Cardiac muscle cell (in vitro differentiated cells and primary cell): ENCODE measurements around the gene PLCG1. TPM values are rescaled to one million over a fixed set of nuclear protein-coding genes. Genes with fewer than 3 reads are reported as not detected.

Source experiments
- DNase-seq, 2 donors: peaks; one replicate each; pipeline versions ENCODE4 v3.0.0 to v3.0.0-alpha.2; 2010 to 2017; ENCODE audit warnings: low read depth in 1 of 2, low spot score in 1 of 2
- H3K27ac ChIP-seq: fragments of 200-600 bp; sonication (generic); 2 replicates; pipeline ENCODE4 v1.5.1; 2016
- H3K27me3 ChIP-seq: fragments of 200-600 bp; sonication (generic); 2 replicates; pipeline ENCODE4 v1.6.0; 2016; ENCODE audit warnings: control low read depth
- H3K36me3 ChIP-seq: fragments of 200-600 bp; sonication (generic); 2 replicates; pipeline ENCODE4 v1.5.1; 2016; ENCODE audit warnings: control low read depth
- H3K4me1 ChIP-seq: fragments of 200-600 bp; sonication (generic); 2 replicates; pipeline ENCODE4 v1.8.1; 2017; ENCODE audit warnings: low read depth, mild to moderate bottlenecking, mixed run types
- H3K4me3 ChIP-seq: fragments of 200-600 bp; sonication (generic); 2 replicates; pipeline ENCODE4 v1.5.1; 2016; ENCODE audit warnings: mild to moderate bottlenecking
- H3K9me3 ChIP-seq: fragments of 200-600 bp; sonication (generic); 2 replicates; pipeline ENCODE4 v1.5.1; 2017; ENCODE audit warnings: low read depth, mild to moderate bottlenecking, control low read depth
- polyA plus RNA-seq: library from polyadenylated mRNA; unstranded; fragments of >200 nt; fragmentation: Nextera tagmentation; extraction: Ambion mirVana; gene quantifications from 2 replicates; pipeline ENCODE4 v1.2.1, GENCODE V29; 2016
- total RNA-seq: library from RNA; depleted of rRNA; stranded (reverse); fragments of >200 nt; gene quantifications from 2 replicates; pipeline ENCODE4 v1.2.3, GENCODE V29; 2016
- TF ChIP-seq, protein P1 (sequence below): IDR thresholded peaks from 2 replicates; pipeline ENCODE4 v1.5.1; 2012; ENCODE audit warnings: low read depth, mild to moderate bottlenecking, low read length

PLCG1 gene
- total and polyA plus RNA-seq, 2 experiments from 2014 or later: 43.7 to 87.6 TPM

- no peaks in the 10 kb centered on the region for H3K36me3 ChIP-seq
- no peak for DNase-seq
- no peak overlapping the region for H3K27ac ChIP-seq
- H3K9me3 ChIP-seq: no peaks in the 10 kb centered on the region
- no peaks in the 10 kb centered on the region for H3K27me3 ChIP-seq
- H3K4me1 ChIP-seq: no peaks in the 10 kb centered on the region
- TF ChIP-seq, protein P1, sequence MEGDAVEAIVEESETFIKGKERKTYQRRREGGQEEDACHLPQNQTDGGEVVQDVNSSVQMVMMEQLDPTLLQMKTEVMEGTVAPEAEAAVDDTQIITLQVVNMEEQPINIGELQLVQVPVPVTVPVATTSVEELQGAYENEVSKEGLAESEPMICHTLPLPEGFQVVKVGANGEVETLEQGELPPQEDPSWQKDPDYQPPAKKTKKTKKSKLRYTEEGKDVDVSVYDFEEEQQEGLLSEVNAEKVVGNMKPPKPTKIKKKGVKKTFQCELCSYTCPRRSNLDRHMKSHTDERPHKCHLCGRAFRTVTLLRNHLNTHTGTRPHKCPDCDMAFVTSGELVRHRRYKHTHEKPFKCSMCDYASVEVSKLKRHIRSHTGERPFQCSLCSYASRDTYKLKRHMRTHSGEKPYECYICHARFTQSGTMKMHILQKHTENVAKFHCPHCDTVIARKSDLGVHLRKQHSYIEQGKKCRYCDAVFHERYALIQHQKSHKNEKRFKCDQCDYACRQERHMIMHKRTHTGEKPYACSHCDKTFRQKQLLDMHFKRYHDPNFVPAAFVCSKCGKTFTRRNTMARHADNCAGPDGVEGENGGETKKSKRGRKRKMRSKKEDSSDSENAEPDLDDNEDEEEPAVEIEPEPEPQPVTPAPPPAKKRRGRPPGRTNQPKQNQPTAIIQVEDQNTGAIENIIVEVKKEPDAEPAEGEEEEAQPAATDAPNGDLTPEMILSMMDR: no peak
- no peak overlapping the region for H3K4me3 ChIP-seq
Observed at GRCh38 chr20:41187668-41188067, 50.3 kb downstream of the PLCG1 start.

GRCh38 chr20:41191562-41192500 is 54.5 kb downstream of the PLCG1 start:
- Histone ChIP-seq H3K36me3 (no peaks in the 10 kb centered on the region), H3K27me3 (no peaks in the 10 kb centered on the region), H3K27ac (no peak overlapping the region), H3K9me3 (no peaks in the 10 kb centered on the region), H3K4me3 (no peak overlapping the region), H3K4me1 (no peaks in the 10 kb centered on the region)
- TF ChIP-seq, protein P1: no peak
- no peak for DNase-seq

DNA sequence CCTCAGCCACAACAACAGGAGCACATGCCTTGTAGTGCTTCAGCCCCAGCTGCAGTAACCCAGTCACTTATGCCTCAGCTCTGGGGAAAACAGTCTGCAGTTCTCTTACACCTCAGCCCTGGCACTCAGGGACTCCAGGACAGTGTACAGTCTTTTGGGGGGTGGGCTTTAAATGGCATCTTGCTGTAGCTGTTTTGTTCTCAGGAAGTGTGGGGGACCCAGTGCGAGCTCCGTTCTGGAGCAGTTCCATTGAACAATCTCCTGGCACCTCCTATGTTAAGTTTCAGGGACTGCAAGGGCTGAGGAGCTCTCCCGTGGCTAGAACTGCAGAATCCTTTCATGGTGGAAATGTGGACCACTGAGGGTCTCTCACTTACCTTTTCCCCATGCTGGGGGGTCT is 55.2 kb downstream of the PLCG1 start:
- H3K4me1 ChIP-seq: no peaks in the 10 kb centered on the region
- H3K36me3 ChIP-seq: no peaks in the 10 kb centered on the region
- DNase-seq: no peak
- H3K27ac ChIP-seq: no peak overlapping the region
- H3K9me3 ChIP-seq: no peaks in the 10 kb centered on the region
- no peak overlapping the region for H3K4me3 ChIP-seq
- H3K27me3 ChIP-seq: no peaks in the 10 kb centered on the region
- TF ChIP-seq, protein P1: no peak

- no peak overlapping the region for H3K4me3 ChIP-seq
- H3K27me3 ChIP-seq: no peaks in the 10 kb centered on the region
- H3K27ac ChIP-seq: no peak overlapping the region
- H3K4me1 ChIP-seq: no peaks in the 10 kb centered on the region
- TF ChIP-seq, protein P1: no peak
- H3K9me3 ChIP-seq: no peaks in the 10 kb centered on the region
- H3K36me3 ChIP-seq: no peaks in the 10 kb centered on the region
- no peak for DNase-seq
Observed at GRCh38 chr20:41196653-41197225, 59.4 kb downstream of the PLCG1 start.

DNA sequence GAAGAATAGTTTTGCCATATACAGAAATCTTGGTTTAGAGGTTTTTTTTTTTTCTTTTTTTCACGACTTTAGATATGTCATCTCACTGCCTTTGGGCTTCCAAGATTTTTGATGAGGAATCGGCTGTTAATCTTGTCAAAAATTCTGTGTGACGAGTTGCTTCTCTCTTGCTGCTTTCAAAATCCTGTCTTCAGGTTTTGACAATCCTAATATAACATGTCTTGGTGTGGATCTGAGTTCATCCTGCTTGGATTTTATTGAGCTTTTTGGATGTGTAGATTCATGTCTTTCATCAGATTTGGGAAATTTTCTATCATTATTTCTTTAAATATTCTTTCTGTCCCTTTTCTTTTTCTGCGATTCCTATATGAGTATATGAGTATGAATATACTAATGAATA is 61.1 kb downstream of the PLCG1 start:
- no peak overlapping the region for H3K27ac ChIP-seq
- no peak for DNase-seq
- H3K9me3 ChIP-seq: no peaks in the 10 kb centered on the region
- H3K27me3 ChIP-seq: no peaks in the 10 kb centered on the region
- no peaks in the 10 kb centered on the region for H3K4me1 ChIP-seq
- H3K4me3 ChIP-seq: no peak overlapping the region
- no peaks in the 10 kb centered on the region for H3K36me3 ChIP-seq
- TF ChIP-seq, protein P1: no peak
